OCI-LY1 (cell line): Measurements from ENCODE around the gene PSMA4.
"Not testable (repeated sequence)": the region's sequence is repeated elsewhere in the genome, so short reads cannot be mapped to it uniquely, and the experiment has no call there.

Experiments
- H2AFZ ChIP-seq: fragments of 200-600 bp; sonication (generic), shearing (Covaris generic); 2 replicates; pipeline ENCODE4 v1.6.0; 2014; ENCODE audit warnings: antibody characterized with exemption, mild to moderate bottlenecking, low read length
- H3F3A ChIP-seq: fragments of 200-600 bp; sonication (generic), shearing (Covaris generic); 2 replicates; pipeline ENCODE4 v1.6.0; 2014; ENCODE audit warnings: mild to moderate bottlenecking, antibody characterized with exemption, low read length, moderate library complexity; ENCODE audit not compliant: insufficient read depth
- H3K27ac ChIP-seq: fragments of 200-600 bp; sonication (generic); 2 replicates; pipeline ENCODE4 v1.5.1; 2014; ENCODE audit warnings: low read length, mixed run types, mild to moderate bottlenecking, low read depth; ENCODE audit not compliant: poor library complexity, severe bottlenecking
- H3K27me3 ChIP-seq: fragments of 200-600 bp; sonication (generic); 2 replicates; pipeline ENCODE4 v1.6.0; 2014; ENCODE audit warnings: antibody characterized with exemption, mild to moderate bottlenecking, low read length, moderate library complexity; ENCODE audit not compliant: insufficient read depth
- H3K36me3 ChIP-seq: fragments of 200-600 bp; sonication (generic); 2 replicates; pipeline ENCODE4 v1.6.1; 2014; ENCODE audit warnings: mild to moderate bottlenecking, antibody characterized with exemption, low read length, moderate library complexity, mixed read lengths; ENCODE audit not compliant: insufficient read depth
- H3K4me1 ChIP-seq: fragments of 200-600 bp; sonication (generic); 2 replicates; pipeline ENCODE4 v1.5.1; 2014; ENCODE audit warnings: mild to moderate bottlenecking, low read length, moderate library complexity; ENCODE audit not compliant: insufficient read depth, severe bottlenecking
- H3K4me2 ChIP-seq: fragments of 200-600 bp; sonication (generic), shearing (Covaris generic); 2 replicates; pipeline ENCODE4 v1.6.1; 2014; ENCODE audit warnings: low read length
- H3K4me3 ChIP-seq: fragments of 200-600 bp; sonication (generic); 2 replicates; pipeline ENCODE4 v1.5.1; 2014; ENCODE audit warnings: low read length, low read depth, mild to moderate bottlenecking, mixed read lengths; ENCODE audit not compliant: poor library complexity, severe bottlenecking
- H3K79me2 ChIP-seq: fragments of 200-600 bp; shearing (Covaris generic); 2 replicates; pipeline ENCODE4 v1.6.1; 2016; ENCODE audit warnings: mixed run types, low read length, mixed read lengths; ENCODE audit not compliant: insufficient read depth
- H3K9ac ChIP-seq: fragments of 200-600 bp; sonication (generic), shearing (Covaris generic); 2 replicates; pipeline ENCODE4 v1.6.1; 2014; ENCODE audit warnings: mild to moderate bottlenecking, low read length, mixed read lengths
- H3K9me2 ChIP-seq: fragments of 200-600 bp; sonication (generic), shearing (Covaris generic); 2 replicates; pipeline ENCODE4 v1.6.1; 2014; ENCODE audit warnings: low read depth, mild to moderate bottlenecking, low read length, mixed read lengths
- H3K9me3 ChIP-seq: fragments of 200-600 bp; shearing (Covaris generic); 2 replicates; pipeline ENCODE4 v1.6.1; 2014; ENCODE audit warnings: low read length, mixed read lengths
- H4K20me1 ChIP-seq: fragments of 200-600 bp; sonication (generic), shearing (Covaris generic); 2 replicates; pipeline ENCODE4 v1.6.0; 2016; ENCODE audit warnings: mild to moderate bottlenecking, low read length; ENCODE audit not compliant: insufficient read depth
- EZH2 ChIP-seq: fragments of 200-600 bp; sonication (generic), shearing (Covaris generic); IDR thresholded peaks from 2 replicates; pipeline ENCODE4 v1.8.0; 2017; ENCODE audit warnings: borderline replicate concordance, mixed run types, mild to moderate bottlenecking, antibody characterized with exemption, low read length, moderate library complexity, mixed read lengths
- TF ChIP-seq, protein P1 (sequence below): fragments of 200-600 bp; sonication (generic), shearing (Covaris generic); IDR thresholded peaks from 2 replicates; pipeline ENCODE4 v1.5.1; 2017; ENCODE audit warnings: mild to moderate bottlenecking, antibody characterized with exemption, low read length, moderate library complexity, mixed read lengths

The PSMA4 gene

GRCh38 chr15:78550815-78551214, 10.6 kb downstream of the PSMA4 start:
- H3K4me1 ChIP-seq: no peaks in the 10 kb centered on the region
- H3K9ac ChIP-seq: no peak overlapping the region
- no peak overlapping the region for H2AFZ ChIP-seq
- H3K27ac ChIP-seq: no peak overlapping the region
- no peak overlapping the region for H3K4me2 ChIP-seq
- no peak for TF ChIP-seq EZH2
- TF ChIP-seq, protein P1, sequence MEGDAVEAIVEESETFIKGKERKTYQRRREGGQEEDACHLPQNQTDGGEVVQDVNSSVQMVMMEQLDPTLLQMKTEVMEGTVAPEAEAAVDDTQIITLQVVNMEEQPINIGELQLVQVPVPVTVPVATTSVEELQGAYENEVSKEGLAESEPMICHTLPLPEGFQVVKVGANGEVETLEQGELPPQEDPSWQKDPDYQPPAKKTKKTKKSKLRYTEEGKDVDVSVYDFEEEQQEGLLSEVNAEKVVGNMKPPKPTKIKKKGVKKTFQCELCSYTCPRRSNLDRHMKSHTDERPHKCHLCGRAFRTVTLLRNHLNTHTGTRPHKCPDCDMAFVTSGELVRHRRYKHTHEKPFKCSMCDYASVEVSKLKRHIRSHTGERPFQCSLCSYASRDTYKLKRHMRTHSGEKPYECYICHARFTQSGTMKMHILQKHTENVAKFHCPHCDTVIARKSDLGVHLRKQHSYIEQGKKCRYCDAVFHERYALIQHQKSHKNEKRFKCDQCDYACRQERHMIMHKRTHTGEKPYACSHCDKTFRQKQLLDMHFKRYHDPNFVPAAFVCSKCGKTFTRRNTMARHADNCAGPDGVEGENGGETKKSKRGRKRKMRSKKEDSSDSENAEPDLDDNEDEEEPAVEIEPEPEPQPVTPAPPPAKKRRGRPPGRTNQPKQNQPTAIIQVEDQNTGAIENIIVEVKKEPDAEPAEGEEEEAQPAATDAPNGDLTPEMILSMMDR: no peak
- no peaks in the 10 kb centered on the region for H3K9me2 ChIP-seq
- H3F3A ChIP-seq: peaks cover 10% of the 10 kb centered on the region; the same call in 1 of the 2 replicates
- H3K4me3 ChIP-seq: no peak overlapping the region
- no peaks in the 10 kb centered on the region for H3K9me3 ChIP-seq
- H3K79me2 ChIP-seq: no peaks in the 10 kb centered on the region
- peaks cover 52% of the 10 kb centered on the region for H3K36me3 ChIP-seq
- H3K27me3 ChIP-seq: no peaks in the 10 kb centered on the region
- H4K20me1 ChIP-seq: no peaks in the 10 kb centered on the region

DNA sequence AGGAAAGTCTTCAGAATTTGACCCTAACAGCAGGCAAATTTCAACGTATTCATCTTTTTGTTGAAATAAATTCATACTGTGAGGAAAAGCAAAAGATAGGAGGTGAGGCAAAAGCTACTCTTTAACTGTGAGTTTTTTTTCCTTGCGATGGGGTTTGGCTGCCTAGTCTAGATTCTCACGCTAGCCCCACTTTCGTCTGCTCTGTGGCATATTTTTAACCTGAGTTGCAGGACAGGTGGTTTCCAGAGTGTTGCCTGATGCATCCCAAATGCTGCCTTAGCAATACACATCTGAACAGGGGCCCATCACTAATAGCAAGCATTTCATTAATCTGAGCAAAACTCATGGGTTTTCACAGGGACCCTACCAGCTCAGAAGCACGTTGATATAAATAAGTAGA, 11.7 kb downstream of the PSMA4 start:
- H2AFZ ChIP-seq: no peak overlapping the region
- H3K4me2 ChIP-seq: no peak overlapping the region
- peaks cover 10% of the 10 kb centered on the region; the same call in 1 of the 2 replicates for H3F3A ChIP-seq
- H3K9me2 ChIP-seq: no peaks in the 10 kb centered on the region
- no peaks in the 10 kb centered on the region for H3K9me3 ChIP-seq
- H3K4me3 ChIP-seq: no peak overlapping the region
- H4K20me1 ChIP-seq: no peaks in the 10 kb centered on the region
- TF ChIP-seq EZH2: no peak
- TF ChIP-seq, protein P1: no peak
- H3K4me1 ChIP-seq: no peaks in the 10 kb centered on the region
- peaks cover 41% of the 10 kb centered on the region for H3K36me3 ChIP-seq
- no peaks in the 10 kb centered on the region for H3K79me2 ChIP-seq
- no peak overlapping the region for H3K9ac ChIP-seq
- no peak overlapping the region for H3K27ac ChIP-seq
- no peaks in the 10 kb centered on the region for H3K27me3 ChIP-seq

DNA sequence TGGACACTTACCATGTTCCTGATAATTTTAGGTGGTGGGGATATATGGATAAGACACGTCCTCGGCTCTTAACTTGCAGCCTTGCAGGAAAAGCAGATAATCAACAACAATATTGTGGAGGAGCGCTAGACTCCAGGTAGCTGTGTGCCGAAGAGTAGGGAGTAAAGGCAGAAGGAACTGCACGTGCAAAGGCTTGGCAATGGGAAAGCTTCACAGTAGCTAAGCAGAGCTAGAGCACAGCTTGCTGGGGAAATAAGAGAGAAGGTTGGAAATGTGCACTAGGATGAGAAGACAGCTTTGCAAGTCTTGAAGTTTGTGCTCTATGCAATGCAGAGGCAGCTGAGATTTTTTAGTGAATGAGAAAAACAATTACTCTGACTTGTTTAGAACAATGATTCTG, 12.4 kb downstream of the PSMA4 start:
- no peaks in the 10 kb centered on the region for H3K79me2 ChIP-seq
- no peak overlapping the region for H3K9ac ChIP-seq
- H3F3A ChIP-seq: peaks cover 10% of the 10 kb centered on the region; the same call in 1 of the 2 replicates
- H3K4me3 ChIP-seq: no peak overlapping the region
- no peaks in the 10 kb centered on the region for H3K9me2 ChIP-seq
- H3K27ac ChIP-seq: no peak overlapping the region
- no peaks in the 10 kb centered on the region for H3K27me3 ChIP-seq
- H3K36me3 ChIP-seq: peaks cover 34% of the 10 kb centered on the region
- no peaks in the 10 kb centered on the region for H3K9me3 ChIP-seq
- H3K4me2 ChIP-seq: no peak overlapping the region
- H4K20me1 ChIP-seq: no peaks in the 10 kb centered on the region
- H3K4me1 ChIP-seq: no peaks in the 10 kb centered on the region
- TF ChIP-seq, protein P1: no peak
- TF ChIP-seq EZH2: no peak
- no peak overlapping the region for H2AFZ ChIP-seq

DNA sequence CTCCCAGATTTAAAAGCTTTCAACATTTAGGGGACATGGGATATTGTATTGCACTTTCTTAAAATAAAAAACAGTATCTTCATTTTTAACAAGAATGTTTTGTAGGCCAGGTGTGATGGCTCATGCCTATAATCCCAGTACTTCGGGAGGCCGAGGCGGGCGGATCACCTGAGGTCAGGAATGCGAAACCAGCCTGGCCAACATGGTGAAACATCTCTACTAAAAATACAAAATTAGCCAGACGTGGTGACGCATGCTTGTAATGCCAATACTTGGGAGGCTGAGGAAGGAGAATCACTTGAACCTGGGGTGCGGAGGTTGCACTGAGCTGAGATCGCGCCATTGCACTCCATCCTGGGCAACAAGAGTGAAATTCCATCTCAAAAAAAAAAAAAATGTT, 20.0 kb downstream of the PSMA4 start:
- H3K4me2 ChIP-seq, H3K79me2 ChIP-seq, H2AFZ ChIP-seq, H3K9ac ChIP-seq, H3K36me3 ChIP-seq, H4K20me1 ChIP-seq, H3K27me3 ChIP-seq, H3F3A ChIP-seq, H3K9me2 ChIP-seq, H3K27ac ChIP-seq, H3K4me3 ChIP-seq, H3K9me3 ChIP-seq: not testable (repeated sequence)
- H3K4me1 ChIP-seq: peaks cover 10% of the 10 kb centered on the region
